ENCODE measurements around the gene SPCS3. TPM values are rescaled to one million over a fixed set of nuclear protein-coding genes. Genes with fewer than 3 reads are reported as not detected.

The SPCS3 gene
- total RNA-seq, 1 donor from 2014 or later, result 115 TPM

Other genes with a start within 250 kb of the SPCS3 start
- 0.22 TPM for gene SPATA4, start 124.4 kb upstream of the SPCS3 start, total RNA-seq
- 3.8 TPM for gene ASB5, start 50.7 kb upstream of the SPCS3 start, total RNA-seq